ENCODE data around the gene PIP4K2A.

DNA sequence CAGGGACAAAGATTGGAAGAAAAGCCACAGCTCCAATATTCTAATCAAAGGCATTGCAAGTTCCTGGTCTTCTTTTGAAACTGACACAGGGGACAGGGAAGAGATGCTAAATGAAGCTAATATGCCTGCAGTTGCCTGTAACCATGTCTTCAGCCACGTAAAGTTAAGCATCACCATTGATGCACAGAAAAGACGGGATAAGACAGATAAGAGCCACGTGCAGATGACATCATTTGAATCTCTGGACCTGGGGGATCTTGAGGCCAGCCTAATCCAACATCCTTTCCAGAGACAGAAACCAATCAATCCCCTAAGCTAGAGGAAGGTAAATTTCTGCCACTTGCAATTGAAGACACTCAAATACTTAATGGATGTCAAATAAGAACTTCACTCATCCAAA, 93.4 kb downstream of the PIP4K2A start:
- TF ChIP-seq, protein P1, sequence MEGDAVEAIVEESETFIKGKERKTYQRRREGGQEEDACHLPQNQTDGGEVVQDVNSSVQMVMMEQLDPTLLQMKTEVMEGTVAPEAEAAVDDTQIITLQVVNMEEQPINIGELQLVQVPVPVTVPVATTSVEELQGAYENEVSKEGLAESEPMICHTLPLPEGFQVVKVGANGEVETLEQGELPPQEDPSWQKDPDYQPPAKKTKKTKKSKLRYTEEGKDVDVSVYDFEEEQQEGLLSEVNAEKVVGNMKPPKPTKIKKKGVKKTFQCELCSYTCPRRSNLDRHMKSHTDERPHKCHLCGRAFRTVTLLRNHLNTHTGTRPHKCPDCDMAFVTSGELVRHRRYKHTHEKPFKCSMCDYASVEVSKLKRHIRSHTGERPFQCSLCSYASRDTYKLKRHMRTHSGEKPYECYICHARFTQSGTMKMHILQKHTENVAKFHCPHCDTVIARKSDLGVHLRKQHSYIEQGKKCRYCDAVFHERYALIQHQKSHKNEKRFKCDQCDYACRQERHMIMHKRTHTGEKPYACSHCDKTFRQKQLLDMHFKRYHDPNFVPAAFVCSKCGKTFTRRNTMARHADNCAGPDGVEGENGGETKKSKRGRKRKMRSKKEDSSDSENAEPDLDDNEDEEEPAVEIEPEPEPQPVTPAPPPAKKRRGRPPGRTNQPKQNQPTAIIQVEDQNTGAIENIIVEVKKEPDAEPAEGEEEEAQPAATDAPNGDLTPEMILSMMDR (IDR thresholded peaks at IDR 0.05; ENCODE audit: insufficient read depth, low read length, poor library complexity, severe bottlenecking): no peak
- TF ChIP-seq EZH2phosphoT487 (conservative IDR thresholded peaks at IDR 0.05; ENCODE audit: low read length): no peak
